ENCODE measurements around the gene NMT1.

NMT1 gene

GRCh38 chr17:45034599-45034998 lies 26.5 kb upstream of the NMT1 start:
- H3K36me3 ChIP-seq (ENCODE audit: low read depth): peaks cover 70% of the 10 kb centered on the region
- no peak overlapping the region for H3K27ac ChIP-seq (ENCODE audit: poor library complexity, severe bottlenecking)

DNA sequence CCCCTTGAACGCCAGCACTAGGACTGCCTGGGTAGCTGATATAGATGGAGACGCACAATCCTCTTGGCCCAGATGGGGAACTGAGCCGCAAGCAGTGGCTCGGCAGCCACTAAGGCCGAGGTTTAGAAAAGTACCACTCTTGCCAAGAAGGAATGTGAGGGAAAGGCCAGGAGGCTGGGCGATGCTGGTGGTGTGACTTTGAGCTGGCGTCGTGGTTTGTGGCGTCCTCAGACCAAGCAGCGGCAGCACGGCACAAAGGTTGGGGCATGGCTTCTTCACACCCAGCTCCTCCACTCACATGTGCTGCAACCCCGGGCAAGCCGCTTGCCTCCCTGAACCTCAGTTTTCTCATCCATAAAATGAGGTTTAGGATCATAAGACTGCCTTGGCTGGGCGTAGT lies 25.3 kb upstream of the NMT1 start:
- TF ChIP-seq CTCF (IDR thresholded peaks at IDR 0.05; ENCODE audit: poor library complexity, severe bottlenecking): no peak
- no peak overlapping the region for H3K4me3 ChIP-seq (ENCODE audit: severe bottlenecking)
- ATAC-seq (ENCODE audit: low read depth) (no peak), DNase-seq (ENCODE audit: low spot score) (no peak)
- H3K9me3 ChIP-seq (ENCODE audit: severe bottlenecking): no peaks in the 10 kb centered on the region
- H3K36me3 ChIP-seq (ENCODE audit: low read depth): peaks cover 60% of the 10 kb centered on the region
- H3K27me3 ChIP-seq (ENCODE audit: insufficient read depth, poor library complexity, severe bottlenecking): no peaks in the 10 kb centered on the region
- peaks cover 3% of the 10 kb centered on the region for H3K4me1 ChIP-seq (ENCODE audit: insufficient read depth, poor library complexity, severe bottlenecking)
- H3K27ac ChIP-seq (ENCODE audit: poor library complexity, severe bottlenecking): no peak overlapping the region

More at GRCh38 chr17:45034599-45034998, 26.5 kb upstream of the NMT1 start:
- H3K4me3 ChIP-seq (ENCODE audit: severe bottlenecking): no peak overlapping the region
- H3K9me3 ChIP-seq (ENCODE audit: severe bottlenecking): no peaks in the 10 kb centered on the region
- DNase-seq (ENCODE audit: low spot score) (no peak), ATAC-seq (ENCODE audit: low read depth) (no peak)
- no peaks in the 10 kb centered on the region for H3K4me1 ChIP-seq (ENCODE audit: insufficient read depth, poor library complexity, severe bottlenecking)
- no peaks in the 10 kb centered on the region for H3K27me3 ChIP-seq (ENCODE audit: insufficient read depth, poor library complexity, severe bottlenecking)
- TF ChIP-seq CTCF (IDR thresholded peaks at IDR 0.05; ENCODE audit: poor library complexity, severe bottlenecking): no peak

DNA sequence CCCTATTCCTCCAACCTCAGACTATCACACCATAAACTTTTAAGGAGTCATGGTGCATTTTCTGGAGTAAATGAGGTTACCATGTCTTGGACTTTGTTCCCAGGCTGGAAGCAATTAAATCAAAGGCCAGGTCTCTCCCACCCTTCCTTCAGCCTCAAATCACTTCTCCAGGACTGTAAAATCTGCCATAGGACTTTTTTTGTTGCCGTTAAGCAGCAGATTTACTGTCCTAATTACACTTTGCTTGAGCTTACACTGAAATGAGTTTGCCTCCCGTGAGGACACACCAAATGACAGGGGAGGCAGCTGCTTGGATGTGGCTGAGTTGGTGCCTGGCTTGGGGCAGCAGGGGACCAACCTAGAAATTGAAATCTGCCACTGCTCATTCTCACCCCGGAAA lies 24.4 kb upstream of the NMT1 start:
- Histone ChIP-seq H3K36me3 (ENCODE audit: low read depth) (peaks cover 52% of the 10 kb centered on the region), H3K9me3 (ENCODE audit: severe bottlenecking) (no peaks in the 10 kb centered on the region), H3K4me1 (ENCODE audit: insufficient read depth, poor library complexity, severe bottlenecking) (peaks cover 3% of the 10 kb centered on the region), H3K4me3 (ENCODE audit: severe bottlenecking) (no peak overlapping the region), H3K27ac (ENCODE audit: poor library complexity, severe bottlenecking) (no peak overlapping the region), H3K27me3 (ENCODE audit: insufficient read depth, poor library complexity, severe bottlenecking) (no peaks in the 10 kb centered on the region)
- DNase-seq (ENCODE audit: low spot score) (no peak), ATAC-seq (ENCODE audit: low read depth) (no peak)
- TF ChIP-seq CTCF (IDR thresholded peaks at IDR 0.05; ENCODE audit: poor library complexity, severe bottlenecking): no peak

DNA sequence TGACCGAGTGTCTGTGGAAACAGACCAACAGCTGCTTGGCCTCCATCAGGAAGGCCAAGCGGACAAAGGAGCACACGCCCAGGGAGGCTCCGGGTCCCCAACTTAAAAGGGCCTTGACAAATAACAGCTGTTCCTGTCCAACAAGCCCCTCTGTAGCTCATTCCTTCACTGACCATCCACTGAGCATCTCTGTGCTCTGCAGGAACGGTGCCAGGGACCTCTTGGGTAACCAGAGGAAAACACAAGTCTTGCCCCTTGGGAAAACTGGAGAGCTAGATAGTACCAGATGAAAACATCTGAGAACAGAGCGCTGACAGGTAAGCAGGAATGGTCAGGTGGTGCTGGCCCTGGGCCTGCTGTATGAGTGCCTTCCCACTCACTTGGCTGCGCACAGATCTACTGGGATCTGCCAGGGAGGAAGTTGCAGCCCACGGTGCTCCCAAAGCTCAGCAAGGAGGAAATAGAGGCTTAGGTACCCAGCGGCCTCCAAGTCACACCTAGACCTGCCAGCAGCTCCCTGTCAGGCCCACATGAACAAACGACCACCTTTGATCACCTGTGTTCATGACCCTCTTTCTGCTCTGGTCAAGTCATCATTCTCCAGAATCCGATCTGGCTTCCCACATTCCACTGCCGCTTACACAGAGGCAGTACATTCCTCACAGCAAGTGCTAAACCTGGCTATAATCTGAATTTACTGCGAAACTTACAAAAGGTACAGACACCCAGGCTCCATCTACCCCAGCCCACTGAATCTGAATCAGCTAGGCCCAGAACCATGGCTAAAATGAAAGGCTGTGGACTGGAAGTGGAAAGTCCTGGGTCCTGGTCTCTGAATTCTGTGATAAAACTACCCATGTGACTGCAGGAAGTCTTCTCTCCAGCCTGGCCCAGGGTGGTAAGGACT lies 22.1 kb upstream of the NMT1 start:
- no peak for TF ChIP-seq CTCF (IDR thresholded peaks at IDR 0.05; ENCODE audit: poor library complexity, severe bottlenecking)
- H3K4me1 ChIP-seq (ENCODE audit: insufficient read depth, poor library complexity, severe bottlenecking): peaks cover 21% of the 10 kb centered on the region
- no peaks in the 10 kb centered on the region for H3K27me3 ChIP-seq (ENCODE audit: insufficient read depth, poor library complexity, severe bottlenecking)
- DNase-seq (ENCODE audit: low spot score) (no peak), ATAC-seq (ENCODE audit: low read depth) (no peak)
- no peak overlapping the region for H3K4me3 ChIP-seq (ENCODE audit: severe bottlenecking)
- peaks cover 35% of the 10 kb centered on the region for H3K36me3 ChIP-seq (ENCODE audit: low read depth)
- H3K27ac ChIP-seq (ENCODE audit: poor library complexity, severe bottlenecking): no peak overlapping the region
- no peaks in the 10 kb centered on the region for H3K9me3 ChIP-seq (ENCODE audit: severe bottlenecking)

- H3K27me3 ChIP-seq (ENCODE audit: insufficient read depth, poor library complexity, severe bottlenecking): no peaks in the 10 kb centered on the region
- peaks cover 28% of the 10 kb centered on the region for H3K36me3 ChIP-seq (ENCODE audit: low read depth)
- ATAC-seq (ENCODE audit: low read depth) (peak; percentile 20; the same call in 1 of the 3 replicates), DNase-seq (ENCODE audit: low spot score) (no peak)
- H3K4me3 ChIP-seq (ENCODE audit: severe bottlenecking): no peak overlapping the region
- no peak overlapping the region for H3K27ac ChIP-seq (ENCODE audit: poor library complexity, severe bottlenecking)
- no peak for TF ChIP-seq CTCF (IDR thresholded peaks at IDR 0.05; ENCODE audit: poor library complexity, severe bottlenecking)
- H3K4me1 ChIP-seq (ENCODE audit: insufficient read depth, poor library complexity, severe bottlenecking): peaks cover 36% of the 10 kb centered on the region
- no peaks in the 10 kb centered on the region for H3K9me3 ChIP-seq (ENCODE audit: severe bottlenecking)
These were observed 20.7 kb upstream of the NMT1 start for GRCh38 chr17:45040459-45040858.
